HepG2 (cell line): ENCODE results near the gene ABHD17A. TPM values are rescaled to one million over a fixed set of nuclear protein-coding genes. Genes with fewer than 3 reads are reported as not detected.

Source experiments
- AGO2 ChIP-seq: fragments of 200-400 bp; formaldehyde crosslinking; optimal IDR thresholded peaks from 2 replicates; pipeline ENCODE3; 2017; ENCODE audit warnings: mild to moderate bottlenecking, low read depth, low read length, moderate library complexity
- EHMT2 ChIP-seq: fragments of 200-600 bp; sonication (generic); IDR thresholded peaks from 2 replicates; pipeline ENCODE4 v1.7.0; 2017; ENCODE audit warnings: antibody characterized with exemption, low read depth, low read length, borderline replicate concordance
- ELF1 ChIP-seq: sonication (generic); formaldehyde crosslinking; IDR thresholded peaks from 2 replicates; pipeline ENCODE4 v1.4.0; 2020; ENCODE audit warnings: missing genetic modification reagents
- HNF4G ChIP-seq, 2 experiments: sonication (generic) in 1 of 2; formaldehyde crosslinking in 1 of 2; IDR thresholded peaks; 2 replicates each; pipeline versions ENCODE4 v1.4.0 to v1.6.1; 2011 to 2020; ENCODE audit warnings: borderline replicate concordance in 2 of 2, low read depth in 2 of 2, mild to moderate bottlenecking in 2 of 2, low read length in 1 of 2, missing genetic modification reagents in 1 of 2, moderate library complexity in 1 of 2
- HNRNPUL1 ChIP-seq: fragments of 200-400 bp; formaldehyde crosslinking; IDR thresholded peaks from 2 replicates; pipeline ENCODE4 v1.6.1; 2017; ENCODE audit warnings: low read depth, mild to moderate bottlenecking, low read length, moderate library complexity
- KLF9 ChIP-seq: IDR thresholded peaks from 2 replicates; pipeline ENCODE4 v1.6.1; 2016; ENCODE audit warnings: low read depth
- NFE2L1 ChIP-seq: sonication (generic); formaldehyde crosslinking; IDR thresholded peaks from 2 replicates; pipeline ENCODE4 v1.4.0; 2020; ENCODE audit warnings: missing genetic modification reagents, mild to moderate bottlenecking, borderline replicate concordance
- NFE2L2 ChIP-seq: fragments of 150-350 bp; IDR thresholded peaks from 2 replicates; pipeline ENCODE4 v1.6.1; 2014; ENCODE audit warnings: low read length
- NFIC ChIP-seq: IDR thresholded peaks from 2 replicates; pipeline ENCODE4 v1.6.1; 2012; ENCODE audit warnings: mild to moderate bottlenecking, low read length, inconsistent platforms
- NFRKB ChIP-seq: fragments of 450-650 bp; IDR thresholded peaks from 2 replicates; pipeline ENCODE4 v1.6.1; 2017
- PHF20 ChIP-seq: sonication (generic); formaldehyde crosslinking; IDR thresholded peaks from 2 replicates; pipeline ENCODE4 v1.5.0; 2020; ENCODE audit warnings: mild to moderate bottlenecking, missing genetic modification reagents
- RARG ChIP-seq: sonication (generic); formaldehyde crosslinking; IDR thresholded peaks from 2 replicates; pipeline ENCODE4 v1.4.0; 2020; ENCODE audit warnings: low read depth, mild to moderate bottlenecking, missing genetic modification reagents
- REXO4 ChIP-seq: sonication (generic); formaldehyde crosslinking; IDR thresholded peaks from 2 replicates; pipeline ENCODE4 v1.8.0; 2022; ENCODE audit warnings: missing genetic modification reagents, mild to moderate bottlenecking, borderline replicate concordance
- RFX5 ChIP-seq: IDR thresholded peaks from 2 replicates; pipeline ENCODE4 v1.6.1; 2011; ENCODE audit warnings: low read depth, low read length, improper control_type of control experiment
- RNF2 ChIP-seq: fragments of 450-650 bp; conservative IDR thresholded peaks from 2 replicates; pipeline ENCODE4 v1.6.1; 2016; ENCODE audit warnings: low read depth
- ZFAT ChIP-seq: sonication (generic); formaldehyde crosslinking; conservative IDR thresholded peaks from 2 replicates; pipeline ENCODE4 v1.8.1; 2023; ENCODE audit warnings: missing genetic modification reagents, inconsistent platforms
- ZFP1 ChIP-seq: IDR thresholded peaks from 2 replicates; pipeline ENCODE4 v1.6.1; 2016
- ZFYVE20 ChIP-seq: sonication (generic); formaldehyde crosslinking; IDR thresholded peaks from 2 replicates; pipeline ENCODE4 v1.8.0; 2023; ENCODE audit warnings: low read depth, mild to moderate bottlenecking, moderate library complexity, missing genetic modification reagents, borderline replicate concordance
- ZNF10 ChIP-seq: sonication (generic); formaldehyde crosslinking; IDR thresholded peaks from 2 replicates; pipeline ENCODE4 v1.4.0; 2020; ENCODE audit warnings: mild to moderate bottlenecking, low read depth, missing genetic modification reagents, borderline replicate concordance
- ZNF3 ChIP-seq: IDR thresholded peaks from 2 replicates; pipeline ENCODE4 v1.7.0; 2017; ENCODE audit warnings: inconsistent platforms
- ZNF530 ChIP-seq: sonication (generic); formaldehyde crosslinking; IDR thresholded peaks from 2 replicates; pipeline ENCODE4 v1.5.0; 2020; ENCODE audit warnings: low read depth, mild to moderate bottlenecking, missing genetic modification reagents
- ZNF569 ChIP-seq: sonication (generic); formaldehyde crosslinking; IDR thresholded peaks from 2 replicates; pipeline ENCODE4 v1.5.0; 2020; ENCODE audit warnings: mild to moderate bottlenecking, missing genetic modification reagents, moderate library complexity, borderline replicate concordance
- ZNF772 ChIP-seq: sonication (generic); formaldehyde crosslinking; IDR thresholded peaks from 2 replicates; pipeline ENCODE4 v1.5.0; 2020; ENCODE audit warnings: mild to moderate bottlenecking, missing genetic modification reagents
- ZSCAN12 ChIP-seq: sonication (generic); formaldehyde crosslinking; IDR thresholded peaks from 2 replicates; pipeline ENCODE4 v1.9.0; 2021; ENCODE audit warnings: mild to moderate bottlenecking, missing genetic modification reagents
- ZSCAN29 ChIP-seq: sonication (generic); formaldehyde crosslinking; conservative IDR thresholded peaks from 2 replicates; pipeline ENCODE4 v1.4.0; 2020; ENCODE audit warnings: mild to moderate bottlenecking, missing genetic modification reagents
- polyA plus RNA-seq, 8 experiments: library from polyadenylated mRNA; depleted of rRNA in 3 of 8; stranded (reverse) in 7 of 8; unstranded in 1 of 8; fragments of >200 nt; fragmentation: Illumina TruSeq in 4 of 8; extraction: Trizol in 4 of 8; gene quantifications; 2 replicates each; pipeline versions ENCODE4 v1.2.1 to v1.2.3, GENCODE V29; 2011 to 2016; ENCODE audit warnings: low read depth in 4 of 8, missing spikeins in 1 of 8, mixed read lengths in 1 of 8; ENCODE audit not compliant: insufficient read depth in 1 of 8
- total RNA-seq, 5 experiments: library from RNA; depleted of rRNA; stranded (reverse); fragments of >200 nt; fragmentation: Illumina TruSeq; extraction: Trizol; gene quantifications; 2 replicates each; pipeline ENCODE4 v1.2.3, GENCODE V29; 2016; ENCODE audit warnings: low read depth in 1 of 5
- TF ChIP-seq, protein P1 (sequence below): fragments of 450-650 bp; IDR thresholded peaks from 2 replicates; pipeline ENCODE4 v1.6.1; 2017
- TF ChIP-seq, protein P2 (sequence below): IDR thresholded peaks from 2 replicates; pipeline ENCODE4 v1.6.1; 2018; ENCODE audit warnings: missing genetic modification reagents
- TF ChIP-seq, protein P3 (sequence below): sonication (generic); formaldehyde crosslinking; IDR thresholded peaks from 2 replicates; pipeline ENCODE4 v1.5.0; 2020; ENCODE audit warnings: mild to moderate bottlenecking, missing genetic modification reagents

Gene ABHD17A
- total and polyA plus RNA-seq, 2 of the 13 experiments (the other 11 are each of a cell fraction or from before 2014, with no cell fraction given), result 27.7 to 40.8 TPM

DNA sequence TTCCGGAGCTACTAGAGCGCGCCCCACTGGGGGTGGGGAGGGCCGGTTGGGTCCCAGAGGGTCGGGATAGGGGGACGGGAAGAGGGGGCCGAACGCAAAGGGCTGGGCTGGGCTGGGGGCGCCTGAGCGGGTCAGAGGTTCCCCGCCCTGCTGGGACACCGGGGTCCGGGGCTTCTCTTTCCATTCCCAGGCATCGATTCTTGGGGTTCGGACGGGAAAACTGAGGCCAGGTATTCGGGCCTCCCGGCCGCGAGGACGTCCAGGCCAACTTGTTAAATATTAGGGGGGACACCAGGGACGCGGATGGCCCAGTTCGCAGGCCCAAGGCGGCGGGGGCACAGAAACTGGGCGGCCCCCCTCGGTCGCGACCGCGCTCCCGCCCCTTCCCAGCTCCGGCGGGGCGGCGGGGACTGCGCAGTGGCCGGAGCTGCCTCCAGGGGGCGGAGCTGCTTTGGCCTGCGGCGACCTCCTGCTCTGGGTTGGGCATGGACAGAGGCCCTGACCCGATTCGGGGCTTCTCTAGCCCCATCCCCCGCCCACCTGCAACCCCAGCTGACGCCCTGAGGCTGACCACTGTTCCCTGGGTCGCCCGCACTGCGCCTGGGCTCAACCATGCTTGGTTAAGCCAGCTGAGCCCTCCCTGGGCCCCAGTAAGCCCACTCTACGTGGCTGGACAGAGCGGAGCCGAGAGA lies 20.7 kb downstream of the ABHD17A start (continued):
- TF ChIP-seq RARG (CRISPR knock-in tag) (no peak), AGO2 (peak; percentile 88), ZNF569 (CRISPR knock-in tag) (no peak), HNRNPUL1 (no peak), ZFAT (CRISPR knock-in tag) (no peak), ZFYVE20 (CRISPR knock-in tag) (no peak), HNF4G (IDR thresholded peaks at IDR 0.05; ENCODE audit: borderline replicate concordance, low read depth, low read length) (no peak), HNF4G (CRISPR knock-in tag; IDR thresholded peaks at IDR 0.05; ENCODE audit: borderline replicate concordance, low read depth) (no peak; the same call in 1 of the 2 replicates), NFRKB (no peak), EHMT2 (no peak), KLF9 (CRISPR knock-in tag) (0 out of 2 replicates have a peak, but pooled peaks have one; percentile 40), RNF2 (no peak), ZNF772 (0 out of 2 replicates have a peak, but pooled peaks have one; percentile 33), NFE2L1 (no peak), RFX5 (no peak), ZSCAN12 (no peak), ZSCAN29 (CRISPR knock-in tag) (peak; percentile 81; the same call in 1 of the 2 replicates), NFE2L2 (no peak), NFIC (no peak), ELF1 (no peak), PHF20 (CRISPR knock-in tag) (no peak), REXO4 (CRISPR knock-in tag) (no peak), ZFP1 (CRISPR knock-in tag) (0 out of 2 replicates have a peak, but pooled peaks have one; percentile 16), ZNF3 (CRISPR knock-in tag) (no peak), ZNF530 (CRISPR knock-in tag) (no peak), ZNF10 (no peak)
- TF ChIP-seq, protein P1, sequence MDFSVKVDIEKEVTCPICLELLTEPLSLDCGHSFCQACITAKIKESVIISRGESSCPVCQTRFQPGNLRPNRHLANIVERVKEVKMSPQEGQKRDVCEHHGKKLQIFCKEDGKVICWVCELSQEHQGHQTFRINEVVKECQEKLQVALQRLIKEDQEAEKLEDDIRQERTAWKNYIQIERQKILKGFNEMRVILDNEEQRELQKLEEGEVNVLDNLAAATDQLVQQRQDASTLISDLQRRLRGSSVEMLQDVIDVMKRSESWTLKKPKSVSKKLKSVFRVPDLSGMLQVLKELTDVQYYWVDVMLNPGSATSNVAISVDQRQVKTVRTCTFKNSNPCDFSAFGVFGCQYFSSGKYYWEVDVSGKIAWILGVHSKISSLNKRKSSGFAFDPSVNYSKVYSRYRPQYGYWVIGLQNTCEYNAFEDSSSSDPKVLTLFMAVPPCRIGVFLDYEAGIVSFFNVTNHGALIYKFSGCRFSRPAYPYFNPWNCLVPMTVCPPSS, result no peak
- TF ChIP-seq, protein P2, sequence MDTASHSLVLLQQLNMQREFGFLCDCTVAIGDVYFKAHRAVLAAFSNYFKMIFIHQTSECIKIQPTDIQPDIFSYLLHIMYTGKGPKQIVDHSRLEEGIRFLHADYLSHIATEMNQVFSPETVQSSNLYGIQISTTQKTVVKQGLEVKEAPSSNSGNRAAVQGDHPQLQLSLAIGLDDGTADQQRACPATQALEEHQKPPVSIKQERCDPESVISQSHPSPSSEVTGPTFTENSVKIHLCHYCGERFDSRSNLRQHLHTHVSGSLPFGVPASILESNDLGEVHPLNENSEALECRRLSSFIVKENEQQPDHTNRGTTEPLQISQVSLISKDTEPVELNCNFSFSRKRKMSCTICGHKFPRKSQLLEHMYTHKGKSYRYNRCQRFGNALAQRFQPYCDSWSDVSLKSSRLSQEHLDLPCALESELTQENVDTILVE (CRISPR knock-in tag), result no peak
- TF ChIP-seq, protein P3, sequence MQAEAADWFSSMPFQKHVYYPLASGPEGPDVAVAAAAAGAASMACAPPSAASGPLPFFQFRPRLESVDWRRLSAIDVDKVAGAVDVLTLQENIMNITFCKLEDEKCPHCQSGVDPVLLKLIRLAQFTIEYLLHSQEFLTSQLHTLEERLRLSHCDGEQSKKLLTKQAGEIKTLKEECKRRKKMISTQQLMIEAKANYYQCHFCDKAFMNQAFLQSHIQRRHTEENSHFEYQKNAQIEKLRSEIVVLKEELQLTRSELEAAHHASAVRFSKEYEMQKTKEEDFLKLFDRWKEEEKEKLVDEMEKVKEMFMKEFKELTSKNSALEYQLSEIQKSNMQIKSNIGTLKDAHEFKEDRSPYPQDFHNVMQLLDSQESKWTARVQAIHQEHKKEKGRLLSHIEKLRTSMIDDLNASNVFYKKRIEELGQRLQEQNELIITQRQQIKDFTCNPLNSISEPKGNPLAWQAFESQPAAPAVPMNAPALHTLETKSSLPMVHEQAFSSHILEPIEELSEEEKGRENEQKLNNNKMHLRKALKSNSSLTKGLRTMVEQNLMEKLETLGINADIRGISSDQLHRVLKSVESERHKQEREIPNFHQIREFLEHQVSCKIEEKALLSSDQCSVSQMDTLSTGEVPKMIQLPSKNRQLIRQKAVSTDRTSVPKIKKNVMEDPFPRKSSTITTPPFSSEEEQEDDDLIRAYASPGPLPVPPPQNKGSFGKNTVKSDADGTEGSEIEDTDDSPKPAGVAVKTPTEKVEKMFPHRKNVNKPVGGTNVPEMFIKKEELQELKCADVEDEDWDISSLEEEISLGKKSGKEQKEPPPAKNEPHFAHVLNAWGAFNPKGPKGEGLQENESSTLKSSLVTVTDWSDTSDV (CRISPR knock-in tag), result no peak
